22Rv1 (cell line): Measurements from ENCODE around the gene CHIT1.

Source experiments
- H3K27ac ChIP-seq: fragments of 450-650 bp; 2 replicates; pipeline ENCODE4 v1.5.1; 2017
- ZFX ChIP-seq: fragments of 450-650 bp; IDR thresholded peaks from 2 replicates; pipeline ENCODE4 v1.6.1; 2017; ENCODE audit warnings: antibody characterized with exemption, borderline replicate concordance
- TF ChIP-seq, protein P1 (sequence below): fragments of 450-650 bp; IDR thresholded peaks from 2 replicates; pipeline ENCODE4 v1.5.1; 2017; ENCODE audit warnings: mild to moderate bottlenecking

CHIT1 gene

DNA sequence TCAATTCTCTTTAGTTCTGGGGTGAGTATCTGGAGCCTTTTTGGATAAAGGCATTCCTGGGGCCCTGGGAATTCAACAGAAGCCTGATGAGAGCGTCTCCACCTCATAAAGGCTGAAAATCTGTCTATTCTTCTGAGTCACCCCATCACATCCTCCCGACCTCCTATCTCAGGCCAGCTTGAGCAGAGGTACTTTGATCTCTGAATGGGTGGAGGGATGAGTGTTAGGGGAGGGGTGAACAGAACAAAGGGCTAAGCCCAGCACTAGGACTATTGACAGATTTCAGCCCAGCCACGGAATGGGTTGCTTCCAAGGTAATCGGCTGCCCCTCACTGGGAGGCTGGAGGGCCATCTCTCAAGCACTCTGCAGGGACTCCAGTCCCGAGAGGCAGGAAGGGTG, 51.4 kb downstream of the CHIT1 start:
- no peak overlapping the region for H3K27ac ChIP-seq
- TF ChIP-seq ZFX = no peak
- TF ChIP-seq, protein P1, sequence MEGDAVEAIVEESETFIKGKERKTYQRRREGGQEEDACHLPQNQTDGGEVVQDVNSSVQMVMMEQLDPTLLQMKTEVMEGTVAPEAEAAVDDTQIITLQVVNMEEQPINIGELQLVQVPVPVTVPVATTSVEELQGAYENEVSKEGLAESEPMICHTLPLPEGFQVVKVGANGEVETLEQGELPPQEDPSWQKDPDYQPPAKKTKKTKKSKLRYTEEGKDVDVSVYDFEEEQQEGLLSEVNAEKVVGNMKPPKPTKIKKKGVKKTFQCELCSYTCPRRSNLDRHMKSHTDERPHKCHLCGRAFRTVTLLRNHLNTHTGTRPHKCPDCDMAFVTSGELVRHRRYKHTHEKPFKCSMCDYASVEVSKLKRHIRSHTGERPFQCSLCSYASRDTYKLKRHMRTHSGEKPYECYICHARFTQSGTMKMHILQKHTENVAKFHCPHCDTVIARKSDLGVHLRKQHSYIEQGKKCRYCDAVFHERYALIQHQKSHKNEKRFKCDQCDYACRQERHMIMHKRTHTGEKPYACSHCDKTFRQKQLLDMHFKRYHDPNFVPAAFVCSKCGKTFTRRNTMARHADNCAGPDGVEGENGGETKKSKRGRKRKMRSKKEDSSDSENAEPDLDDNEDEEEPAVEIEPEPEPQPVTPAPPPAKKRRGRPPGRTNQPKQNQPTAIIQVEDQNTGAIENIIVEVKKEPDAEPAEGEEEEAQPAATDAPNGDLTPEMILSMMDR = no peak

DNA sequence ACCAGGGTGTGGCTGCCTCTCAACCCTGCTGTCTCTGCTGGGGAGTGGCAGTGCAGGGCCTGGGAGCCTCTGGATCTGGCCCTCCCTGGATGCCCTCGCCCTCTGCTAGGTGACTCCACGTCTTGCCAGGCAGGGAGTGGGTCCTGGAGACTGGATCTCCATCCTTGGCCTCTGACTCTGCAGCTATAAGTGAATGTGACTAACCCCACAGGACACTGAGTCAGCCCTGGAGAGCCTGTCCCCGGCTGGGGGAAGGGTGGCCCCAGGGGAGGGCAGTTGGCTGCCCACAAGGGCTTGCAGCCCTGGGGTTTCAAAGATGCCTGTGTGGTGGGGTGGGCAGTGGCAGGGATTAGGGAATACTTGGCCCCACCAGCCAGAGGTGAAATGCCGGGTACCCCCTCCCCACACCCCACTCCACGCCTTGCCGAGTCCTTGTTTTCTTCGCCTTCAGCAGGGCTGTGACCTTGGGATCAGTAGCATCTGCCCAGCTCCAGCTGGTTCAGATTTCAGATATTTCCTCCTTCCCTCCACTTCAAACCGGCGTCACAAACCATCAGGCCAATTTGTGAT, 51.9 kb downstream of the CHIT1 start:
- H3K27ac ChIP-seq = no peak overlapping the region
- TF ChIP-seq, protein P1 = no peak
- TF ChIP-seq ZFX = no peak

DNA sequence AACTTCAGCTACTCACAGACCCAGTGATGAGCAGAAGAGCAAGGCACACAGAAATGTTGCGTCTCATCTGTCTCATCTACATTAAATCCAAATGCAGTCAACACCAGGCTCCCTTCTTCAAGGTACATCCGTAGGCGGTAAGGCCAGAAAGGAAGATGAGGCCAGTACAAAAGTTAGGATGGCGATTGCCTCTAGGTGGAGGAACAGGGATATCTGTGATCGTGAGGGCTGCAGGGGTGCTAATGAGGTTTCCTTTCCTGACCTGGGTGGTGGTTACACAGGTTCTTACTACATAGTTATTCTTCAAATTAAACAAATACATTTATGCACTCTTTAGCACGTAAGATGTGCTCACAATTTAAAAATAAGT, 52.5 kb downstream of the CHIT1 start:
- H3K27ac ChIP-seq = no peak overlapping the region
- TF ChIP-seq, protein P1 = no peak
- TF ChIP-seq ZFX = no peak

DNA sequence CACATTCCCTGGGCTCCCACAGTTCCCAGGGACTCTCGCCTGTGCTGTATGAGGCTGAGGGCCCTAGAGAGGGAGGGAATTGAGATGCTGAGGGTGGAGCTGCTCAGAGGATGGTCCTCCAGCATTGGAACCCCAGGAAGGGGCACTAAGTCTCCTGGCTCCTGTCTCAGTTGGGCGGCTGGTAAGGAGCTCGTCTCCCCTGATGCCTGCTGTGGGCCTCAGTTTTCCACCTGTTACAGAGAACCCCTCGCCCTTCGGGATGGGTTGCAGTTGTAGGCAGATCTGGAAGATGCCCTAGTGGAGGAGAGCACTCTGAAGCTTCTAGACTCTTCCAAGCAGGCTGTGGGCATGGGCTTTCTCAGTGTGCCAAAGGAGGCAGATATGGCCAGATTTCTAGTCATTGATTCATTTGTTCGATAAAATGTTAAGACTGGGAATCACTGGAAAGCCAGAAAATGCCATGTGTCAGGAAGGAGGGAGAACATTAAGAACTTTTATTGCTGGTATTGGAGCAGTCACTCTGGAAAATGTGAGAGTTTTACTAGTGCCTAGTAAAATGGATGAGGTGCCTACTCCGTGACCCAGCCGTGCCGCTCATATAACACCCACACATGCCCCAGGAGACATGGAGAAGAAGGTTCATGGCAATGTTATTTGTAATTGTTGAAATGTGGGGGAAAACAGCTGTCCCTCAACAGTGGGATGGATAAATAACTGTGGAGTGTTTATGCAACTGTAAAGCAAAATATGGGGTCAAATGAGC, 53.0 kb downstream of the CHIT1 start:
- no peak overlapping the region for H3K27ac ChIP-seq

DNA sequence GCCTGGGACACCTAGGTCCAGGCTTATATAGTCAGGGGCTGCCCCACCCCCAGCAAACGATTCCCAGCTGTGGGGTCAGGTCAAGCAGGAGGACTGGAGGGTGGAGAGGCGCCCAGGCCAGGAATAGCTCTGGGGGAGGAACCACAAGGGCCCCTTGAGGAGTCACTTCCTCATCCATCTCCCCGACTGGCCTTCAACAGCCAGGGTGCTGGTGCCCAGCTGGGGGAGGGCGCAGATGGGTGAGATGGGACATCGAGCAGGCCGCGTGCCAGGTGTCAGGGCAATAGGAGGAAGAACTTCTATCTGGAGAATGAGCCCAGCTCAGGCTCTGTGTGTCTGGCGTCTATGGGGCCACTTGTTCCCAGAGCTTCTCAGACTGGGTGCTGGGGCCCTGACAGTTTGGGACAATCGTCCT, 53.6 kb downstream of the CHIT1 start:
- H3K27ac ChIP-seq = no peak overlapping the region
- TF ChIP-seq, protein P1 = no peak
- no peak for TF ChIP-seq ZFX

More for the DNA sequence above, 53.0 kb downstream of the CHIT1 start:
- TF ChIP-seq, protein P1 = no peak
- no peak for TF ChIP-seq ZFX

DNA sequence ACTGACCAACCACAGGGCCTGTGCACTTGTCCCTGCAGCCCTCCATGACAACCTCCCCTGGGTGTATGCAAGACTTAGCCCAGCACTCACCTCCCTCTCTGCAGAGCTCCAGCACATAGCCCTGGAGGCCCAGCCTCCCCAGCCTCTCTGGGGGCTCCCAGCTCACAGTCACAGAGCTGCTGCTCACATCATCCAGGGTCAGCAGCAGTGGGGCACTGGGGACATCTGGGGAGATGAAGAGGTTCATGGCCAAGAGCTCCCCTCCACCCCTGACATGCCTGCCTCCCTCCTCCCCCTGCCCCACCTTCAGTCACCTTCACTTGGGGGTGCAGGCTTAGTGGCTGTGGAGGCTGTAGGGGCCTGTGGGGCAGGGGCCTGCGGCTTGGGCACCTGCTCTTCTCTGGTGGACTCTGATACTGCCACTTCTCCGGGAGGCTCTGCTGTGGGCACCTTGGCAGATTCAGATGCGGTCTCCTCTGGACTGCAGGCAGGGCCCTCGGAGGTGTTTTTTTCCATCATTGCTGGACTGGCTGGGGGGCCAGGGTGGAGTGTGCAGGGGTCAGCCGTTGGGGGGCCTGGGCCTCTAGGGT, 54.1 kb downstream of the CHIT1 start, which contains the start of gene MYBPH:
MYBPH (minus strand) TSS at position 590 of the 590 bp plus-strand sequence; CDS start at position 519, 71 bp downstream.
- TF ChIP-seq, protein P1 = no peak
- TF ChIP-seq ZFX = no peak
- no peak within 1 kb of the TSS for H3K27ac ChIP-seq
